HCT116 (cell line): Measurements from ENCODE around the gene MAP3K7CL. TPM values are rescaled to one million over a fixed set of nuclear protein-coding genes. Genes with fewer than 3 reads are reported as not detected.

Experiments used
- total RNA-seq: library from RNA; stranded (reverse); gene quantifications from one replicate; pipeline ENCODE4 v1.2.1, GENCODE V29; 2021; ENCODE audit not compliant: unreplicated experiment

MAP3K7CL gene
- total RNA-seq, 1 experiment from 2014 or later, result 0.57 TPM

Other genes with a start within 250 kb of the MAP3K7CL start
- gene LTN1, start 137.8 kb upstream of the MAP3K7CL start, total RNA-seq, result 8.7 TPM
- gene RWDD2B, start 111.3 kb upstream of the MAP3K7CL start, total RNA-seq, result 24.5 TPM
- gene USP16, start 106.0 kb upstream of the MAP3K7CL start, total RNA-seq, result 35.9 TPM
- gene CCT8, start 57.0 kb upstream of the MAP3K7CL start, total RNA-seq, result 355 TPM
- gene BACH1, start 168.3 kb downstream of the MAP3K7CL start, total RNA-seq, result 28.4 TPM